HEK293 (cell line): ENCODE measurements around the gene LRRC10B.

Source experiments
- CTCF ChIA-PET: fragments of 350-600 bp; formaldehyde crosslinking; extraction: SDS; loops from one replicate; lab custom pipeline; 2021; ENCODE audit warnings: antibody characterized with exemption; lab: Yijun Ruan, JAX
- POLR2A ChIA-PET: fragments of 300-600 bp; formaldehyde crosslinking; extraction: SDS; loops from one replicate; lab custom pipeline; 2020; ENCODE audit warnings: antibody characterized with exemption, inconsistent platforms; lab: Yijun Ruan, JAX
- H3K27ac ChIP-seq: fragments of 200-500 bp; sonication (Bioruptor generic); 2 replicates; pipeline ENCODE4 v1.5.1; 2014; ENCODE audit warnings: low read depth, low read length, control low read depth, inconsistent platforms; ENCODE audit errors: extremely low read depth
- H3K36me3 ChIP-seq, 2 experiments: fragments of 200-500 bp in 1 of 2; sonication (Bioruptor generic) in 1 of 2; 1 replicate in 1 of 2; 2 replicates in 1 of 2; pipeline ENCODE4 v1.5.1; 2014 to 2017; ENCODE audit warnings: inconsistent platforms in 2 of 2, low read length in 2 of 2; ENCODE audit not compliant: control insufficient read depth in 2 of 2, insufficient read depth in 1 of 2
- H3K4me1 ChIP-seq: fragments of 200-500 bp; sonication (Bioruptor generic); 2 replicates; pipeline ENCODE4 v1.5.1; 2014; ENCODE audit warnings: mild to moderate bottlenecking, low read length, inconsistent platforms; ENCODE audit not compliant: control insufficient read depth, insufficient read depth
- H3K4me3 ChIP-seq: 2 replicates; pipeline ENCODE4 v1.5.1; 2011; ENCODE audit warnings: low read depth, mild to moderate bottlenecking, control low read depth, low read length, moderate library complexity
- H3K9me3 ChIP-seq: fragments of 200-500 bp; sonication (Bioruptor generic); 2 replicates; pipeline ENCODE4 v1.5.1; 2014; ENCODE audit warnings: low read depth, low read length, inconsistent platforms; ENCODE audit not compliant: control insufficient read depth, insufficient read depth
- AEBP2 ChIP-seq: fragments of 450-650 bp; formaldehyde crosslinking; IDR thresholded peaks from 2 replicates; pipeline ENCODE4 v1.5.1; 2016; ENCODE audit warnings: missing biosample characterization, missing genetic modification characterization, borderline replicate concordance
- CTCF ChIP-seq: fragments of 450-650 bp; formaldehyde crosslinking; IDR thresholded peaks from 2 replicates; pipeline ENCODE4 v1.5.1; 2016; ENCODE audit warnings: missing biosample characterization, missing genetic modification characterization
- GFI1B ChIP-seq: fragments of 450-650 bp; formaldehyde crosslinking; IDR thresholded peaks from 2 replicates; pipeline ENCODE4 v1.5.1; 2016; ENCODE audit warnings: missing biosample characterization, missing genetic modification characterization
- KLF9 ChIP-seq: fragments of 450-650 bp; formaldehyde crosslinking; IDR thresholded peaks from 2 replicates; pipeline ENCODE4 v1.5.1; 2016; ENCODE audit warnings: missing biosample characterization, missing genetic modification characterization, low read depth
- MYNN ChIP-seq: fragments of 450-650 bp; formaldehyde crosslinking; IDR thresholded peaks from 2 replicates; pipeline ENCODE4 v1.5.1; 2016; ENCODE audit warnings: missing biosample characterization, missing genetic modification characterization, borderline replicate concordance
- OSR2 ChIP-seq: fragments of 450-650 bp; formaldehyde crosslinking; IDR thresholded peaks from 2 replicates; pipeline ENCODE4 v1.5.1; 2016; ENCODE audit warnings: missing biosample characterization, missing genetic modification characterization
- ZBTB21 ChIP-seq: fragments of 450-650 bp; formaldehyde crosslinking; IDR thresholded peaks from 2 replicates; pipeline ENCODE4 v1.5.1; 2017; ENCODE audit warnings: missing biosample characterization, missing genetic modification characterization
- ZBTB26 ChIP-seq: fragments of 450-650 bp; formaldehyde crosslinking; optimal IDR thresholded peaks from 2 replicates; pipeline ENCODE3; 2016; ENCODE audit warnings: missing biosample characterization, mild to moderate bottlenecking, missing genetic modification characterization
- ZFHX2 ChIP-seq: fragments of 450-650 bp; formaldehyde crosslinking; conservative IDR thresholded peaks from 2 replicates; pipeline ENCODE4 v1.5.1; 2016; ENCODE audit warnings: missing biosample characterization, missing genetic modification characterization
- ZIC2 ChIP-seq: fragments of 450-650 bp; formaldehyde crosslinking; IDR thresholded peaks from 2 replicates; pipeline ENCODE4 v1.5.1; 2016; ENCODE audit warnings: missing biosample characterization, missing genetic modification characterization
- ZNF121 ChIP-seq: fragments of 450-650 bp; formaldehyde crosslinking; IDR thresholded peaks from 2 replicates; pipeline ENCODE4 v1.5.1; 2016; ENCODE audit warnings: missing biosample characterization, missing genetic modification characterization
- ZNF146 ChIP-seq: fragments of 450-650 bp; formaldehyde crosslinking; IDR thresholded peaks from 2 replicates; pipeline ENCODE4 v1.5.1; 2016; ENCODE audit warnings: missing biosample characterization, missing genetic modification characterization
- ZNF16 ChIP-seq: fragments of 450-650 bp; formaldehyde crosslinking; IDR thresholded peaks from 2 replicates; pipeline ENCODE4 v1.5.1; 2016; ENCODE audit warnings: low read depth, missing biosample characterization, missing genetic modification characterization
- ZNF175 ChIP-seq: fragments of 450-650 bp; formaldehyde crosslinking; IDR thresholded peaks from 2 replicates; pipeline ENCODE4 v1.5.1; 2016; ENCODE audit warnings: missing biosample characterization, missing genetic modification characterization
- ZNF19 ChIP-seq: fragments of 450-650 bp; formaldehyde crosslinking; IDR thresholded peaks from 2 replicates; pipeline ENCODE4; 2016; ENCODE audit warnings: missing biosample characterization, missing genetic modification characterization, low read depth
- ZNF2 ChIP-seq: fragments of 450-650 bp; formaldehyde crosslinking; IDR thresholded peaks from 2 replicates; pipeline ENCODE4 v1.5.1; 2016; ENCODE audit warnings: missing biosample characterization, missing genetic modification characterization
- ZNF221 ChIP-seq: fragments of 450-650 bp; formaldehyde crosslinking; IDR thresholded peaks from 2 replicates; pipeline ENCODE4 v1.5.1; 2017; ENCODE audit warnings: missing biosample characterization, missing genetic modification characterization, borderline replicate concordance
- ZNF280D ChIP-seq: fragments of 450-650 bp; formaldehyde crosslinking; IDR thresholded peaks from 2 replicates; pipeline ENCODE4 v1.5.1; 2016; ENCODE audit warnings: missing biosample characterization, missing genetic modification characterization
- ZNF335 ChIP-seq: fragments of 450-650 bp; formaldehyde crosslinking; conservative IDR thresholded peaks from 2 replicates; pipeline ENCODE4 v1.5.1; 2016; ENCODE audit warnings: missing biosample characterization, missing genetic modification characterization
- ZNF341 ChIP-seq: fragments of 450-650 bp; formaldehyde crosslinking; IDR thresholded peaks from 2 replicates; pipeline ENCODE4; 2016; ENCODE audit warnings: low read depth, missing biosample characterization, missing genetic modification characterization
- ZNF391 ChIP-seq: fragments of 450-650 bp; formaldehyde crosslinking; IDR thresholded peaks from 2 replicates; pipeline ENCODE4 v1.5.1; 2016; ENCODE audit warnings: low read depth, missing biosample characterization, missing genetic modification characterization, borderline replicate concordance
- ZNF629 ChIP-seq: fragments of 450-650 bp; formaldehyde crosslinking; IDR thresholded peaks from 2 replicates; pipeline ENCODE4 v1.5.1; 2017; ENCODE audit warnings: missing biosample characterization, missing genetic modification characterization
- ZSCAN4 ChIP-seq: fragments of 450-650 bp; formaldehyde crosslinking; IDR thresholded peaks from 2 replicates; pipeline ENCODE4 v1.5.1; 2017; ENCODE audit warnings: missing biosample characterization, missing genetic modification characterization

The LRRC10B gene

GRCh38 chr11:61551634-61552033 is 43.1 kb downstream of the LRRC10B start (continued):
- TF ChIP-seq ZNF280D (tag by site-specific recombination) (no peak), CTCF (tag by site-specific recombination) (no peak), ZNF121 (tag by site-specific recombination) (no peak), ZNF2 (tag by site-specific recombination) (no peak), ZNF221 (tag by site-specific recombination) (no peak), ZFHX2 (tag by site-specific recombination) (peak; percentile 39)

GRCh38 chr11:61552108-61552635 is 43.6 kb downstream of the LRRC10B start:
- Histone ChIP-seq H3K9me3 (no peaks in the 10 kb centered on the region), H3K4me1 (no peaks in the 10 kb centered on the region), H3K27ac (no peak overlapping the region), H3K36me3 (no peaks in the 10 kb centered on the region), H3K4me3 (no peak overlapping the region)
- ChIA-PET CTCF (interaction anchor here (0.5 to 2.5 kb wide), 4 partner anchors 15 to 182 kb away, joined by 3 to 6 read pairs (median 4); no protein-coding TSS in a partner anchor), POLR2A (no interaction called here)
- TF ChIP-seq ZNF391 (no peak), ZSCAN4 (peak; percentile 86), ZBTB26 (peak; percentile 17)

- Histone ChIP-seq H3K4me1 (no peaks in the 10 kb centered on the region), H3K9me3 (no peaks in the 10 kb centered on the region), H3K4me3 (no peak overlapping the region), H3K27ac (no peak overlapping the region), H3K36me3 (no peaks in the 10 kb centered on the region)
- CTCF ChIA-PET = interaction anchor here (0.5 to 2.5 kb wide), 5 partner anchors 8 to 200 kb away, joined by 3 to 6 read pairs (median 3); no protein-coding TSS in a partner anchor
- POLR2A ChIA-PET = no interaction called here
- no peak for TF ChIP-seq ZNF146 (tag by site-specific recombination)
- TF ChIP-seq MYNN (tag by site-specific recombination) = no peak
- TF ChIP-seq ZBTB21 (tag by site-specific recombination) = 0 out of 2 replicates have a peak, but pooled peaks have one; percentile 29
- TF ChIP-seq AEBP2 (tag by site-specific recombination) = no peak
- TF ChIP-seq ZNF19 (tag by site-specific recombination) = no peak
- no peak for TF ChIP-seq ZNF16 (tag by site-specific recombination)
- TF ChIP-seq ZNF175 = no peak
- no peak for TF ChIP-seq KLF9
- TF ChIP-seq ZNF335 (tag by site-specific recombination) = 0 out of 2 replicates have a peak, but pooled peaks have one; percentile 14
- TF ChIP-seq OSR2 = peak; percentile 44
- TF ChIP-seq ZNF629 = peak; percentile 48
- peak; percentile 30; the same call in 1 of the 2 replicates for TF ChIP-seq ZIC2 (tag by site-specific recombination)
- no peak for TF ChIP-seq GFI1B (tag by site-specific recombination)
- TF ChIP-seq ZNF341 = peak; percentile 53
These were observed 45.0 kb downstream of the LRRC10B start for GRCh38 chr11:61553373-61554171.
